Body of pancreas (tissue), 4 donors: ENCODE measurements around the gene RXRA.

Experiments
- POLR2A ChIP-seq, 3 donors: fragments of 450-650 bp; IDR thresholded peaks; one replicate each; pipeline ENCODE4 v1.6.1; 2016; ENCODE audit warnings: antibody characterized with exemption in 3 of 3, mild to moderate bottlenecking in 2 of 3
- TF ChIP-seq, protein P1 (sequence below), 7 experiments: fragments of 450-650 bp in 4 of 7; fragments of 200-600 bp in 3 of 7; sonication (generic) in 3 of 7; IDR thresholded peaks; one replicate each; pipeline ENCODE4 v1.5.1; 2016 to 2019; ENCODE audit warnings: antibody characterized with exemption in 7 of 7

DNA sequence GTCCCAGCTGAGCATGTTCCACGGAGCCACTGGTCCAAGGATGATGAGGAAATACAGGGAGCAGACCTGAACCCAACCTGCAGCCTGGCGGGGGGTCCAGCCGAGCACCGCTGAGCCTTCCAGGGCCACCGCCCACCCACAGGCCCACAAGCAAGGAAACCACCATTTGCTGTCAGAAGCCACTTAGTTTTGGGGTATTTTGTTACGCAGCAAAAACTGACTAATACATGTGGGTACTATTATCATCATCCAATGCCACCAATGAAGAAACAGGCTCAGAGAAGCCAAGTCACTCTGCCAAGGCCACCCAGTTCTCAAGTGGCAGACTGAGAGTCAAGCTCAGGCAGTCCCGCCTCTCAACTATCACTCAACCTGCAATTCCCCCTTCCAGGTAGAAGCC is 48.0 kb upstream of the RXRA start:
- TF ChIP-seq, protein P1, sequence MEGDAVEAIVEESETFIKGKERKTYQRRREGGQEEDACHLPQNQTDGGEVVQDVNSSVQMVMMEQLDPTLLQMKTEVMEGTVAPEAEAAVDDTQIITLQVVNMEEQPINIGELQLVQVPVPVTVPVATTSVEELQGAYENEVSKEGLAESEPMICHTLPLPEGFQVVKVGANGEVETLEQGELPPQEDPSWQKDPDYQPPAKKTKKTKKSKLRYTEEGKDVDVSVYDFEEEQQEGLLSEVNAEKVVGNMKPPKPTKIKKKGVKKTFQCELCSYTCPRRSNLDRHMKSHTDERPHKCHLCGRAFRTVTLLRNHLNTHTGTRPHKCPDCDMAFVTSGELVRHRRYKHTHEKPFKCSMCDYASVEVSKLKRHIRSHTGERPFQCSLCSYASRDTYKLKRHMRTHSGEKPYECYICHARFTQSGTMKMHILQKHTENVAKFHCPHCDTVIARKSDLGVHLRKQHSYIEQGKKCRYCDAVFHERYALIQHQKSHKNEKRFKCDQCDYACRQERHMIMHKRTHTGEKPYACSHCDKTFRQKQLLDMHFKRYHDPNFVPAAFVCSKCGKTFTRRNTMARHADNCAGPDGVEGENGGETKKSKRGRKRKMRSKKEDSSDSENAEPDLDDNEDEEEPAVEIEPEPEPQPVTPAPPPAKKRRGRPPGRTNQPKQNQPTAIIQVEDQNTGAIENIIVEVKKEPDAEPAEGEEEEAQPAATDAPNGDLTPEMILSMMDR (IDR thresholded peaks at IDR 0.05) = no peak
- no peak for TF ChIP-seq POLR2A (IDR thresholded peaks at IDR 0.05)
